ENCODE data around the gene DPP8. TPM values are rescaled to one million over a fixed set of nuclear protein-coding genes. Genes with fewer than 3 reads are reported as not detected.

Gene DPP8
- total RNA-seq, 1 experiment from 2014 or later, result 27.1 TPM

DNA sequence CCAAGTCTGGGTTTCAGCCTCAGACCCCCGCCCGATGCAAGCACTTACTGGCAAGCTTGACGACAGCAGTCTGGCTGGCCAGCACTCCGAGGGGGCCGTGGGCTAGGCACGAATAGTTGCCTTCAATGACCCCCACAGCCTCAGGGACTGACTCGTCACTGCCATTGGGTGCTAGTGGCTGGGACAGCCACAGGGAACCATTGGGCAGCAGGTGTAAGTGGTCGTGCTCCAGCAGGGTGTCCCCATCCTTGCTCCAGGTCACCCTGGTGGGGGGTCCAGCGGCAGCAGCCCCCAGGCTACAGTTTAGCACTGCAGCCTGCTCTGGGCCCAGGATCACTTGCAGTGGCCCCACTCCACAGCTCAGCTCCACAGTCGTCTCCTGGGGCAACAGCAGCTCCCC is 106.5 kb downstream of the DPP8 start:
- Histone ChIP-seq H3K9me3 (ENCODE audit: control insufficient read depth in 1 of 2, insufficient read depth in 1 of 2, low read depth in 1 of 2, low read length in 2 of 2) (no peaks in the 10 kb centered on the region), H3K4me1 (ENCODE audit: control insufficient read depth in 1 of 2, insufficient read depth in 2 of 2, low read length in 2 of 2) (peaks cover 0 to 14% of the 10 kb centered on the region in 2 experiments; a peak in 1 of 4 replicates), H4K20me1 (ENCODE audit: insufficient read depth) (no peaks in the 10 kb centered on the region), H3K9ac (ENCODE audit: low read length) (no peak overlapping the region), H3K27ac (ENCODE audit: low read depth, low read length) (no peak overlapping the region), H3K36me3 (ENCODE audit: control insufficient read depth in 1 of 2, insufficient read depth in 2 of 2, low read length in 2 of 2) (no peaks in the 10 kb centered on the region), H3K79me2 (ENCODE audit: insufficient read depth, low read length) (no peaks in the 10 kb centered on the region), H2AFZ (ENCODE audit: low read depth, low read length, poor library complexity, severe bottlenecking) (no peak overlapping the region), H3K9me2 (ENCODE audit: insufficient read depth) (no peaks in the 10 kb centered on the region), H3K27me3 (ENCODE audit: insufficient read depth, low read length) (no peaks in the 10 kb centered on the region), H3K4me3 (replicated peaks in 1 of 2; ENCODE audit: low read depth in 1 of 2, low read length in 2 of 2) (no peak overlapping the region), H3K4me2 (ENCODE audit: low read length) (no peak overlapping the region)
- no TSS peak for BruUV-seq (replicated peaks)
- no peak for TF ChIP-seq TCF7L2 (IDR thresholded peaks at IDR 0.05; ENCODE audit: borderline replicate concordance, extremely low read depth, insufficient read depth, insufficient read length)
- no peak for TF ChIP-seq CBX3 (IDR thresholded peaks at IDR 0.05; ENCODE audit: low read depth)
- no peak for TF ChIP-seq RAD21 (IDR thresholded peaks at IDR 0.05; ENCODE audit: low read depth)
- TF ChIP-seq, protein P1, sequence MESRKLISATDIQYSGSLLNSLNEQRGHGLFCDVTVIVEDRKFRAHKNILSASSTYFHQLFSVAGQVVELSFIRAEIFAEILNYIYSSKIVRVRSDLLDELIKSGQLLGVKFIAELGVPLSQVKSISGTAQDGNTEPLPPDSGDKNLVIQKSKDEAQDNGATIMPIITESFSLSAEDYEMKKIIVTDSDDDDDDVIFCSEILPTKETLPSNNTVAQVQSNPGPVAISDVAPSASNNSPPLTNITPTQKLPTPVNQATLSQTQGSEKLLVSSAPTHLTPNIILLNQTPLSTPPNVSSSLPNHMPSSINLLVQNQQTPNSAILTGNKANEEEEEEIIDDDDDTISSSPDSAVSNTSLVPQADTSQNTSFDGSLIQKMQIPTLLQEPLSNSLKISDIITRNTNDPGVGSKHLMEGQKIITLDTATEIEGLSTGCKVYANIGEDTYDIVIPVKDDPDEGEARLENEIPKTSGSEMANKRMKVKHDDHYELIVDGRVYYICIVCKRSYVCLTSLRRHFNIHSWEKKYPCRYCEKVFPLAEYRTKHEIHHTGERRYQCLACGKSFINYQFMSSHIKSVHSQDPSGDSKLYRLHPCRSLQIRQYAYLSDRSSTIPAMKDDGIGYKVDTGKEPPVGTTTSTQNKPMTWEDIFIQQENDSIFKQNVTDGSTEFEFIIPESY (IDR thresholded peaks at IDR 0.05; ENCODE audit: extremely low read depth, insufficient replicate concordance, low read length), result no peak
- TF ChIP-seq SRF (IDR thresholded peaks at IDR 0.05; ENCODE audit: low read depth), result no peak
- TF ChIP-seq, protein P2, sequence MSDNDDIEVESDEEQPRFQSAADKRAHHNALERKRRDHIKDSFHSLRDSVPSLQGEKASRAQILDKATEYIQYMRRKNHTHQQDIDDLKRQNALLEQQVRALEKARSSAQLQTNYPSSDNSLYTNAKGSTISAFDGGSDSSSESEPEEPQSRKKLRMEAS (IDR thresholded peaks at IDR 0.05), result no peak
- no peak for TF ChIP-seq ZNF274 (IDR thresholded peaks at IDR 0.05; ENCODE audit: low read depth, low read length)
- no peak for TF ChIP-seq POLR2A (IDR thresholded peaks at IDR 0.05; ENCODE audit: borderline replicate concordance, extremely low read depth, insufficient read depth, insufficient read length)
- TF ChIP-seq EZH2phosphoT487 (IDR thresholded peaks at IDR 0.05; ENCODE audit: borderline replicate concordance), result no peak
- no peak for TF ChIP-seq ZFX (IDR thresholded peaks at IDR 0.05)
- no peak for TF ChIP-seq FOSL1 (IDR thresholded peaks at IDR 0.05; ENCODE audit: low read depth)
- TF ChIP-seq, protein P3, sequence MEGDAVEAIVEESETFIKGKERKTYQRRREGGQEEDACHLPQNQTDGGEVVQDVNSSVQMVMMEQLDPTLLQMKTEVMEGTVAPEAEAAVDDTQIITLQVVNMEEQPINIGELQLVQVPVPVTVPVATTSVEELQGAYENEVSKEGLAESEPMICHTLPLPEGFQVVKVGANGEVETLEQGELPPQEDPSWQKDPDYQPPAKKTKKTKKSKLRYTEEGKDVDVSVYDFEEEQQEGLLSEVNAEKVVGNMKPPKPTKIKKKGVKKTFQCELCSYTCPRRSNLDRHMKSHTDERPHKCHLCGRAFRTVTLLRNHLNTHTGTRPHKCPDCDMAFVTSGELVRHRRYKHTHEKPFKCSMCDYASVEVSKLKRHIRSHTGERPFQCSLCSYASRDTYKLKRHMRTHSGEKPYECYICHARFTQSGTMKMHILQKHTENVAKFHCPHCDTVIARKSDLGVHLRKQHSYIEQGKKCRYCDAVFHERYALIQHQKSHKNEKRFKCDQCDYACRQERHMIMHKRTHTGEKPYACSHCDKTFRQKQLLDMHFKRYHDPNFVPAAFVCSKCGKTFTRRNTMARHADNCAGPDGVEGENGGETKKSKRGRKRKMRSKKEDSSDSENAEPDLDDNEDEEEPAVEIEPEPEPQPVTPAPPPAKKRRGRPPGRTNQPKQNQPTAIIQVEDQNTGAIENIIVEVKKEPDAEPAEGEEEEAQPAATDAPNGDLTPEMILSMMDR (IDR thresholded peaks at IDR 0.05 in 2 of 3, conservative IDR thresholded peaks at IDR 0.05 in 1 of 3; ENCODE audit: borderline replicate concordance in 1 of 3, insufficient read depth in 1 of 3, low read depth in 2 of 3, low read length in 2 of 3), result no peak
- no peak for TF ChIP-seq EGR1 (IDR thresholded peaks at IDR 0.05; ENCODE audit: low read depth)
- TF ChIP-seq CEBPB (IDR thresholded peaks at IDR 0.05; ENCODE audit: low read depth), result no peak
- TF ChIP-seq EZH2 (IDR thresholded peaks at IDR 0.05), result no peak
- TF ChIP-seq YY1 (IDR thresholded peaks at IDR 0.05; ENCODE audit: extremely low read depth, insufficient replicate concordance, low read depth, low read length), result no peak
- no peak for ATAC-seq
- DNase-seq (ENCODE audit: low read depth, low spot score), result no peak
- ChIA-PET RAD21 (ENCODE audit: low non-redundant PET in 1 of 2, low total read pairs in 2 of 2, uncharacterized antibody in 2 of 2, unreplicated experiment in 2 of 2) (no interaction called here), POLR2A (no interaction called here), CTCF (no interaction called here)
- intact Hi-C loops (cut with micrococcal nuclease), result no loop called here

All from HCT116 (cell line).